HFFc6 (cell line): ENCODE measurements around the gene JARID2. TPM values are rescaled to one million over a fixed set of nuclear protein-coding genes. Genes with fewer than 3 reads are reported as not detected.

Experiments used
- DNase-seq: peaks from one replicate; pipeline ENCODE4 v3.0.0-alpha.2; 2018
- H3K27ac Mint-ChIP-seq: 2 replicates; pipeline ENCODE4 v1.8.0; 2020; ENCODE audit warnings: mild to moderate bottlenecking, mixed read lengths
- H3K27me3 Mint-ChIP-seq: 2 replicates; pipeline ENCODE4 v1.8.0; 2021; ENCODE audit warnings: mild to moderate bottlenecking, moderate library complexity, mixed read lengths; ENCODE audit not compliant: insufficient read depth
- H3K36me3 Mint-ChIP-seq: 2 replicates; pipeline ENCODE4 v1.8.0; 2021; ENCODE audit warnings: low read depth, mixed read lengths
- H3K4me1 Mint-ChIP-seq: 2 replicates; pipeline ENCODE4 v1.8.0; 2020; ENCODE audit warnings: low read depth, mixed read lengths
- H3K4me3 Mint-ChIP-seq: 2 replicates; pipeline ENCODE4 v1.8.0; 2020; ENCODE audit warnings: mild to moderate bottlenecking, moderate library complexity, mixed read lengths
- H3K9me3 Mint-ChIP-seq: 2 replicates; pipeline ENCODE4 v1.8.0; 2020; ENCODE audit warnings: mild to moderate bottlenecking, mixed read lengths
- CTCF ChIP-seq: fragments of 200-600 bp; sonication (generic); IDR thresholded peaks from 2 replicates; pipeline ENCODE4 v1.5.0; 2021; ENCODE audit warnings: antibody characterized with exemption, mild to moderate bottlenecking
- total RNA-seq, 6 experiments: library from RNA; stranded (reverse); fragmentation: NEBNext Ultra II Directional; extraction: Animal tissue kit (Norgen Biotek cat#: 25700); gene quantifications; 2 replicates in 1 of 6; 3 replicates in 5 of 6; pipeline ENCODE4 v1.2.3, GENCODE V29; 2021

The JARID2 gene
- total RNA-seq, 6 experiments from 2014 or later: 8.3 to 10.1 (median 9.5) TPM

DNA sequence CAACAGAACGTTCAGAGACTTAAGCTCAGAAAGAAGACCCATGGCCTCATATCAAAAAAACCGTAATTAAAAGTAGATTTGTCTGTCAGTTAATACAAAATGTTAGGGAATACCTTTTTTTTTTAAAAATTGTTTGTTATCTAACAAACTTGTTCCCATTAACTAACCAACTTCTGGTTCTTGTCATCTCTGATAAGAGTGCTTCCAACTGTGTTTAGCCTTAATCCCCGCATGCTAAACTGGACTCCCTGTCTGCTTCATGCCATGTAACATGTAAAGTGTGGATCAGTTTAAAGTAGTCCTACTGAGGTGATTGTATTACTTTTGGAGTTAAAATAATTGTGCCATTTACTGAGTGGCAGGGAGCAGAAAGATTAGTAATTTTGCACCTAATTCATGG is 6.3 kb downstream of the JARID2 start:
- TF ChIP-seq CTCF: no peak
- no peaks in the 10 kb centered on the region for H3K9me3 Mint-ChIP-seq
- H3K27ac Mint-ChIP-seq: no peak overlapping the region
- H3K4me1 Mint-ChIP-seq: peaks cover 42% of the 10 kb centered on the region
- no peak overlapping the region for H3K4me3 Mint-ChIP-seq
- no peak for DNase-seq
- peaks cover 5% of the 10 kb centered on the region for H3K27me3 Mint-ChIP-seq
- peaks cover 12% of the 10 kb centered on the region for H3K36me3 Mint-ChIP-seq

DNA sequence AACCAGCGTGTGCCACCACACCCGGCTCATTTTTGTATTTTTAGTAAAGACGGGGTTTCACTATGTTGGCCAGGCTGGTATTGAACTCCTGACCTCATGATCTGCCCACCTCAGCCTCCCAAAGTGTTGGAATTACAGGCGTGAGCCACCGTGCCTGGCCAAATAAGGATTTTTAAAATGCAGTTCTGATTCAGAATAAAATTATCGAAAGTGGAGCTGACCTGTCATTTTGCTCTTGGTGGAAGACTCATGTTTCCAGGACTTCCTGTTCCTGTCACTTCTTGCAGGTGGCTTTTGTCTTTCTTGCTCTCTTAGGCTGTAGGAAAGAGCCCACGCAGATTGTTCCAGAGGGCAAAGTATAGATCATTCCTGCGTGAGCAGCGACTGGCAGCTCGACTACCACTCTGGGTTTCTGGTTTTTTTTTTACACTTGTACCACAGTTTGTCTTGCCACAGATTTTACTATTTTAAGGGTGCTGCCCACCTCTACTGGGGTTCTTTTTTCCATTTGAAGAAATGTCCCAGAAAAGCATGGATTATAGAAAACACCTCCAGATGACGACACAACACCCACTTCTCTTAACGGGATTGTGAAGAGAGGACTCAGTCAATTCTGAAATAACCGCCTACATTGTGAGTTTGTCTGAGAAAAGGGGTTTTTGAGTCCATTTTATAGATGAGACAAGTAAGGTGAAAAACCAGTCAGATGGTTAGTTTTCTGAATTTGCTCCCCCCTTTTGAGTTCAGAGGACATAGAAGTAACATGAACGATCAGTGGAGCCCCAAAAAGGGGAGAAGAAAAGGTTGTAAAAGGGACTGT is 7.5 kb downstream of the JARID2 start:
- Mint-ChIP-seq H3K27me3 (peaks cover 4% of the 10 kb centered on the region), H3K27ac (no peak overlapping the region), H3K9me3 (no peaks in the 10 kb centered on the region), H3K4me1 (peaks cover 55% of the 10 kb centered on the region), H3K4me3 (no peak overlapping the region), H3K36me3 (peaks cover 20% of the 10 kb centered on the region)
- no peak for TF ChIP-seq CTCF
- no peak for DNase-seq

- Mint-ChIP-seq H3K4me3 (no peak overlapping the region), H3K27me3 (no peaks in the 10 kb centered on the region; the same call in 1 of the 2 replicates), H3K9me3 (no peaks in the 10 kb centered on the region), H3K27ac (no peak overlapping the region), H3K36me3 (peaks cover 20% of the 10 kb centered on the region), H3K4me1 (peaks cover 59% of the 10 kb centered on the region)
- DNase-seq: no peak
- TF ChIP-seq CTCF: peak; percentile 26; the same call in 1 of the 2 replicates
Observed at GRCh38 chr6:15254070-15254975, 8.5 kb downstream of the JARID2 start.

- no peak overlapping the region for H3K4me3 Mint-ChIP-seq
- no peak overlapping the region for H3K27ac Mint-ChIP-seq
- peaks cover 59% of the 10 kb centered on the region for H3K4me1 Mint-ChIP-seq
- peaks cover 20% of the 10 kb centered on the region for H3K36me3 Mint-ChIP-seq
- no peaks in the 10 kb centered on the region; the same call in 1 of the 2 replicates for H3K27me3 Mint-ChIP-seq
- DNase-seq: no peak
- H3K9me3 Mint-ChIP-seq: no peaks in the 10 kb centered on the region
- TF ChIP-seq CTCF: no peak
Observed at GRCh38 chr6:15255481-15255880, 9.6 kb downstream of the JARID2 start.

DNA sequence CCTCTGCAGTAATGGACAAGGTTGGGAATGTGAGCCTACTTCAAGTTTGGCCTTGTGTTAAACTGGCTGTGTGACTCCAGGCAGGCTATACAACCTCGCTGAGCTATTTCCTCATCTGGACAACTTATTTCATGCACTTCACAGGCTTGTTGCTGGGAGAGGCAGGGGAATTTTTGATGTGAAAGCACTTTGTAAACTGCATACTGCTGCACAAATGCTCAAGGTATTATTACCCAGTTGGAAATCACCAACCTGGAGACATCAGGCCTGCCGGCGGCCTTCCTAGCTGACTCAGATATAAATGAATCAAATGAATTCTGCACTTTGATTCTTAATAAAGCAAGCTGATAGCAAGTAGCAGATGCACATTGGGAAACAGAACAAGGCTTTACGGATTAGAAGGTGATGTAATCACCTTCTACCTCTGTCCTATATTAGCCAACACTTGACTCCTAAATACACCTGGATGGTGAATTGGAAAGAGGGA is 10.1 kb downstream of the JARID2 start:
- Mint-ChIP-seq H3K4me1 (peaks cover 60% of the 10 kb centered on the region), H3K9me3 (no peaks in the 10 kb centered on the region), H3K4me3 (no peak overlapping the region), H3K36me3 (peaks cover 20% of the 10 kb centered on the region), H3K27me3 (no peaks in the 10 kb centered on the region; the same call in 1 of the 2 replicates), H3K27ac (no peak overlapping the region)
- no peak for TF ChIP-seq CTCF
- no peak for DNase-seq
